OCI-LY1 (cell line): ENCODE results near the gene CELA2A.

ENCODE experiments used
- H2AFZ ChIP-seq: fragments of 200-600 bp; sonication (generic), shearing (Covaris generic); 2 replicates; pipeline ENCODE4 v1.6.0; 2014; ENCODE audit warnings: antibody characterized with exemption, mild to moderate bottlenecking, low read length
- H3F3A ChIP-seq: fragments of 200-600 bp; sonication (generic), shearing (Covaris generic); 2 replicates; pipeline ENCODE4 v1.6.0; 2014; ENCODE audit warnings: mild to moderate bottlenecking, antibody characterized with exemption, low read length, moderate library complexity; ENCODE audit not compliant: insufficient read depth
- H3K27ac ChIP-seq: fragments of 200-600 bp; sonication (generic); 2 replicates; pipeline ENCODE4 v1.5.1; 2014; ENCODE audit warnings: low read length, mixed run types, mild to moderate bottlenecking, low read depth; ENCODE audit not compliant: poor library complexity, severe bottlenecking
- H3K27me3 ChIP-seq: fragments of 200-600 bp; sonication (generic); 2 replicates; pipeline ENCODE4 v1.6.0; 2014; ENCODE audit warnings: antibody characterized with exemption, mild to moderate bottlenecking, low read length, moderate library complexity; ENCODE audit not compliant: insufficient read depth
- H3K36me3 ChIP-seq: fragments of 200-600 bp; sonication (generic); 2 replicates; pipeline ENCODE4 v1.6.1; 2014; ENCODE audit warnings: mild to moderate bottlenecking, antibody characterized with exemption, low read length, moderate library complexity, mixed read lengths; ENCODE audit not compliant: insufficient read depth
- H3K4me1 ChIP-seq: fragments of 200-600 bp; sonication (generic); 2 replicates; pipeline ENCODE4 v1.5.1; 2014; ENCODE audit warnings: mild to moderate bottlenecking, low read length, moderate library complexity; ENCODE audit not compliant: insufficient read depth, severe bottlenecking
- H3K4me2 ChIP-seq: fragments of 200-600 bp; sonication (generic), shearing (Covaris generic); 2 replicates; pipeline ENCODE4 v1.6.1; 2014; ENCODE audit warnings: low read length
- H3K4me3 ChIP-seq: fragments of 200-600 bp; sonication (generic); 2 replicates; pipeline ENCODE4 v1.5.1; 2014; ENCODE audit warnings: low read length, low read depth, mild to moderate bottlenecking, mixed read lengths; ENCODE audit not compliant: poor library complexity, severe bottlenecking
- H3K79me2 ChIP-seq: fragments of 200-600 bp; shearing (Covaris generic); 2 replicates; pipeline ENCODE4 v1.6.1; 2016; ENCODE audit warnings: mixed run types, low read length, mixed read lengths; ENCODE audit not compliant: insufficient read depth
- H3K9ac ChIP-seq: fragments of 200-600 bp; sonication (generic), shearing (Covaris generic); 2 replicates; pipeline ENCODE4 v1.6.1; 2014; ENCODE audit warnings: mild to moderate bottlenecking, low read length, mixed read lengths
- H3K9me2 ChIP-seq: fragments of 200-600 bp; sonication (generic), shearing (Covaris generic); 2 replicates; pipeline ENCODE4 v1.6.1; 2014; ENCODE audit warnings: low read depth, mild to moderate bottlenecking, low read length, mixed read lengths
- H3K9me3 ChIP-seq: fragments of 200-600 bp; shearing (Covaris generic); 2 replicates; pipeline ENCODE4 v1.6.1; 2014; ENCODE audit warnings: low read length, mixed read lengths
- H4K20me1 ChIP-seq: fragments of 200-600 bp; sonication (generic), shearing (Covaris generic); 2 replicates; pipeline ENCODE4 v1.6.0; 2016; ENCODE audit warnings: mild to moderate bottlenecking, low read length; ENCODE audit not compliant: insufficient read depth
- EZH2 ChIP-seq: fragments of 200-600 bp; sonication (generic), shearing (Covaris generic); IDR thresholded peaks from 2 replicates; pipeline ENCODE4 v1.8.0; 2017; ENCODE audit warnings: borderline replicate concordance, mixed run types, mild to moderate bottlenecking, antibody characterized with exemption, low read length, moderate library complexity, mixed read lengths
- TF ChIP-seq, protein P1 (sequence below): fragments of 200-600 bp; sonication (generic), shearing (Covaris generic); IDR thresholded peaks from 2 replicates; pipeline ENCODE4 v1.5.1; 2017; ENCODE audit warnings: mild to moderate bottlenecking, antibody characterized with exemption, low read length, moderate library complexity, mixed read lengths

The CELA2A gene

DNA sequence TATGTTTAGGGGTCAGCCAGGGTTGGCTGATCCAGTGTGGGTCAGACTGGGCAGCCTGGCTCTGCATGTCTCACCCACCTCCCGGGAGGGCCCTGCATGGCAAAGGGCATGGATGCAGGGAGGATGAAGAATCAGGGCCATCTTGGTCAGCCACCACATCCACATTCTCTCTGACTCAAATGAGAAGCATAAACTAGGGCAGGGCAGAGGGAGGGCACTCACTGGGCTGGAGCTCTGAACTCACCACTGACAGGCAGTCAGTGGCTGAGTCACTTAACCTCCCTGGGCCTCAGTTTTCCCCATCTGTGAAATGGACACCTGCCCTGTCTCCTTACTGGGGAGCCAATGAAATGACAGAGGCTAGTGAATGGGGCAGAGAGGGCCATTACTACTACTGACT, 4.3 kb upstream of the CELA2A start:
- no peak overlapping the region for H3K4me3 ChIP-seq
- H3K9me3 ChIP-seq, result no peaks in the 10 kb centered on the region
- no peaks in the 10 kb centered on the region for H3F3A ChIP-seq
- H4K20me1 ChIP-seq, result no peaks in the 10 kb centered on the region
- H3K27me3 ChIP-seq, result peaks cover 10% of the 10 kb centered on the region; the same call in 1 of the 2 replicates
- no peaks in the 10 kb centered on the region for H3K36me3 ChIP-seq
- no peaks in the 10 kb centered on the region for H3K4me1 ChIP-seq
- no peak overlapping the region for H2AFZ ChIP-seq
- TF ChIP-seq, protein P1, sequence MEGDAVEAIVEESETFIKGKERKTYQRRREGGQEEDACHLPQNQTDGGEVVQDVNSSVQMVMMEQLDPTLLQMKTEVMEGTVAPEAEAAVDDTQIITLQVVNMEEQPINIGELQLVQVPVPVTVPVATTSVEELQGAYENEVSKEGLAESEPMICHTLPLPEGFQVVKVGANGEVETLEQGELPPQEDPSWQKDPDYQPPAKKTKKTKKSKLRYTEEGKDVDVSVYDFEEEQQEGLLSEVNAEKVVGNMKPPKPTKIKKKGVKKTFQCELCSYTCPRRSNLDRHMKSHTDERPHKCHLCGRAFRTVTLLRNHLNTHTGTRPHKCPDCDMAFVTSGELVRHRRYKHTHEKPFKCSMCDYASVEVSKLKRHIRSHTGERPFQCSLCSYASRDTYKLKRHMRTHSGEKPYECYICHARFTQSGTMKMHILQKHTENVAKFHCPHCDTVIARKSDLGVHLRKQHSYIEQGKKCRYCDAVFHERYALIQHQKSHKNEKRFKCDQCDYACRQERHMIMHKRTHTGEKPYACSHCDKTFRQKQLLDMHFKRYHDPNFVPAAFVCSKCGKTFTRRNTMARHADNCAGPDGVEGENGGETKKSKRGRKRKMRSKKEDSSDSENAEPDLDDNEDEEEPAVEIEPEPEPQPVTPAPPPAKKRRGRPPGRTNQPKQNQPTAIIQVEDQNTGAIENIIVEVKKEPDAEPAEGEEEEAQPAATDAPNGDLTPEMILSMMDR, result no peak
- no peak for TF ChIP-seq EZH2
- H3K27ac ChIP-seq, result no peak overlapping the region
- no peak overlapping the region for H3K4me2 ChIP-seq
- no peak overlapping the region for H3K9ac ChIP-seq
- no peaks in the 10 kb centered on the region for H3K9me2 ChIP-seq
- H3K79me2 ChIP-seq, result no peaks in the 10 kb centered on the region

DNA sequence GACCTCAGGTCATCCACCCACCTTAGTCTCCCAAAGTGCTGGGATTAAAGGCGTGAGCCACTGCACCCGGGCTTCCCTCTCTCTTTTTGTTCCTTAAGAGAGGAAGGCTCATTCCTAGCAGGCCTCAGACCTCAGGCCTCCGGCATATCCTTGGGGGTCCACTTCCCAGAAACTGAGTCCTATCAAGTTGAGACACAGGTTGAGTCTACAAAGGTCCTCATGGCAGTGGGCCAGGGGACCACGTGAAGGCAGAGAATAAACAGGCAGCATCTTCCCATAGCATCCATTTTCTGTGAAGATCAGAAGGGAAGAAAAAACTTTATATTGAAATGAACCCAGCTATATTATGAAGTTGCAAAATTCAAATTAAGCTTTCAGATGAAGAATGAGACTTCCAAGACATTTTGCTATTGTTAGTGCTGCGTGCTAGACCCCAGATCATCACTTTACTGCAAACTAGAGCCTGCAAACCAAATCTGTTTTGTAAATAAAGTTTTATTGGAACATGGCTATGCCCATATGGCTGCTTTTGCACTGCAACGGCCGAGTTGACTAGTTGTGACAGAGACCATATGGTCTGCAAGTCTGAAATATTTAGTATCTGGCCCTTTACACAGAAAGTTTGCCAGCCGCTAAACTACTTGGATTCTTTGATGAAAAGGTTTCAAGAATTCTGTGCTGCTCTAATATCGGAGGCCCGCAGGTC, 3.5 kb upstream of the CELA2A start:
- Histone ChIP-seq H3K27ac (no peak overlapping the region), H4K20me1 (no peaks in the 10 kb centered on the region), H3K4me3 (no peak overlapping the region), H3K79me2 (no peaks in the 10 kb centered on the region), H3K4me1 (no peaks in the 10 kb centered on the region), H3K9ac (no peak overlapping the region), H3K36me3 (no peaks in the 10 kb centered on the region), H3K9me2 (no peaks in the 10 kb centered on the region), H3K27me3 (peaks cover 10% of the 10 kb centered on the region; the same call in 1 of the 2 replicates), H2AFZ (no peak overlapping the region), H3K4me2 (no peak overlapping the region), H3F3A (no peaks in the 10 kb centered on the region), H3K9me3 (no peaks in the 10 kb centered on the region)
- no peak for TF ChIP-seq EZH2
- TF ChIP-seq, protein P1, result no peak

DNA sequence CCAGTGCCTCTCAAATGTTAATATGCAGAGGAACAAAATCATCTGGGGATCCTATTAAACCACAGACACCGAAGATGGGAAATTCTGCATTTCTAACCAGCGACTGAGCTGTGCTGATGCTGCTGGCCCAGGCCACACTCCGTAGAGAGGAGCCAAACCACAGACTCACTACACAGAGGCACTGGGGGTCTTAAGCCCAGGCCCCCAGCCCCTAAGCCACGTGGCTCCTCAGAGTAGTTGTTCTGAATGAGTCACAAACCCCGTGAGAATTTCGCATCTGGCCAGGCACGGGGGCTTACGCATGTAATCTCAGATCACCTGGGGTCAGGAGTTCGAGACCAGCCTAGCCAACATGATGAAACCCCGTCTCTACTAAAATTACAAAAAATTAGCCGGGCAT, 2.8 kb upstream of the CELA2A start:
- Histone ChIP-seq H3K27ac (no peak overlapping the region), H3K9me3 (no peaks in the 10 kb centered on the region), H3K4me2 (no peak overlapping the region), H3K9ac (no peak overlapping the region), H3K9me2 (no peaks in the 10 kb centered on the region), H3F3A (no peaks in the 10 kb centered on the region), H3K36me3 (no peaks in the 10 kb centered on the region), H4K20me1 (no peaks in the 10 kb centered on the region), H2AFZ (no peak overlapping the region), H3K4me3 (no peak overlapping the region), H3K4me1 (no peaks in the 10 kb centered on the region), H3K79me2 (no peaks in the 10 kb centered on the region), H3K27me3 (peaks cover 10% of the 10 kb centered on the region; the same call in 1 of the 2 replicates)
- TF ChIP-seq, protein P1, result no peak
- TF ChIP-seq EZH2, result no peak
